ENCODE data around the gene PLA2G4B.

The PLA2G4B gene

GRCh38 chr15:41880156-41880877, 41.7 kb downstream of the PLA2G4B start:
- no peak overlapping the region for H3K4me3 ChIP-seq (replicated peaks; ENCODE audit: low read depth, low read length)
- no peak for TF ChIP-seq CTCF (IDR thresholded peaks at IDR 0.05; ENCODE audit: low read length, missing control alignments)
- no peak for DNase-seq (ENCODE audit: low read depth)

- DNase-seq (ENCODE audit: low read depth) = no peak
- H3K4me3 ChIP-seq (replicated peaks; ENCODE audit: low read depth, low read length) = no peak overlapping the region
- no peak for TF ChIP-seq CTCF (IDR thresholded peaks at IDR 0.05; ENCODE audit: low read length, missing control alignments)
These were observed 42.4 kb downstream of the PLA2G4B start for GRCh38 chr15:41881086-41881485.

GRCh38 chr15:41881550-41881919, 42.9 kb downstream of the PLA2G4B start:
- H3K4me3 ChIP-seq (replicated peaks; ENCODE audit: low read depth, low read length) = no peak overlapping the region
- no peak for DNase-seq (ENCODE audit: low read depth)
- no peak for TF ChIP-seq CTCF (IDR thresholded peaks at IDR 0.05; ENCODE audit: low read length, missing control alignments)

GRCh38 chr15:41881920-41882688, 43.5 kb downstream of the PLA2G4B start:
- no peak for TF ChIP-seq CTCF (IDR thresholded peaks at IDR 0.05; ENCODE audit: low read length, missing control alignments)
- H3K4me3 ChIP-seq (replicated peaks; ENCODE audit: low read depth, low read length) = no peak overlapping the region
- peak; percentile 15 for DNase-seq (ENCODE audit: low read depth)

GRCh38 chr15:41882689-41883483, 44.2 kb downstream of the PLA2G4B start:
- no peak overlapping the region for H3K4me3 ChIP-seq (replicated peaks; ENCODE audit: low read depth, low read length)
- DNase-seq (ENCODE audit: low read depth) = no peak
- no peak for TF ChIP-seq CTCF (IDR thresholded peaks at IDR 0.05; ENCODE audit: low read length, missing control alignments)

- H3K4me3 ChIP-seq (replicated peaks; ENCODE audit: low read depth, low read length) = no peak overlapping the region
- TF ChIP-seq CTCF (IDR thresholded peaks at IDR 0.05; ENCODE audit: low read length, missing control alignments) = no peak
- no peak for DNase-seq (ENCODE audit: low read depth)
These were observed 44.8 kb downstream of the PLA2G4B start for GRCh38 chr15:41883484-41883825.

Measured in fibroblast of pulmonary artery (primary cell).